GM18517 (cell line): ENCODE data around the gene CTNNA3.

ENCODE experiments used
- ATAC-seq: cut with Tn5 transposase; IDR thresholded peaks from one replicate; pipeline ENCODE4 v1.9.1; 2021; ENCODE audit warnings: mild to moderate bottlenecking, moderate library complexity; ENCODE audit not compliant: unreplicated experiment

The CTNNA3 gene

GRCh38 chr10:66714741-66715140, 981.3 kb downstream of the CTNNA3 start:
- ATAC-seq: no peak

GRCh38 chr10:66713387-66713786, 982.6 kb downstream of the CTNNA3 start:
- ATAC-seq: no peak

GRCh38 chr10:66698069-66698468, 997.9 kb downstream of the CTNNA3 start:
- no peak for ATAC-seq

DNA sequence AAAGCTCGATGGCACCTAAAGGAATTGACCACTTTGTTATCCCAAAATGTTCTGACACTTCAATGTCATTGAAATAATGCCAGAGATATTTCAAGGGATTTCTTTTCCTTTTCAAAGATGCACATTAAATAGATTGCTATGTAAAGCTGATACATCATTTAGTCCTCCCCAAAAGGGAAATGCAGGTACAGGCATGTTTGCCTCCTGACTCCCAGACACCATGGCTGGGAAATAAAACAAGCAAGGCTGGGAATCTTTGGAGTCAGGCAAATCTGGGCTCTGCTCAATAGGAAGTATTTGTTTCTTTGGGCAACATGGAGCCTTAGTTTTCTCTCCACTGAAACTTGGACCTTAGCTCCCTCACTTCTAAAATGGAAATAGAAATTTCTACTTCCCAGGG, 1000.9 kb downstream of the CTNNA3 start:
- ATAC-seq: no peak

DNA sequence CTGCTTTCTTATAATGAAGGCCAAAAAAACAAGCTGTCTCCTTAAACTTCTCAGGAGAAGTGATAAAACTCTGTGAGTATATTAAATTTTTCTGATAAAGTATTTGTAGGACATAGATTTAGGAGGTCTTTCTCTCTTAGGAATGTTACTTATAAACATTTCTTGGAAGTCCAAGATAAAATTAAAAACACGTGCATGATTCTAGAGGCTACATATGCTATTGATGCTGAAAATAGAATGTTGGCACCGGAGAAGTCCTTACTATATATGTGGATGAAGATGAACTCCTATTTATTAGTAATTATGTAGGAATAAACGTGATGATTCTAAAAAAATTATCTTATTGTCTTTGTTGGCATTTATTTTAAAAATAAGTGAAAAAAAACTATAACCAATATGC, 1011.4 kb downstream of the CTNNA3 start:
- no peak for ATAC-seq

- ATAC-seq: no peak
Measured at GRCh38 chr10:66680886-66681285, 1015.1 kb downstream of the CTNNA3 start.

DNA sequence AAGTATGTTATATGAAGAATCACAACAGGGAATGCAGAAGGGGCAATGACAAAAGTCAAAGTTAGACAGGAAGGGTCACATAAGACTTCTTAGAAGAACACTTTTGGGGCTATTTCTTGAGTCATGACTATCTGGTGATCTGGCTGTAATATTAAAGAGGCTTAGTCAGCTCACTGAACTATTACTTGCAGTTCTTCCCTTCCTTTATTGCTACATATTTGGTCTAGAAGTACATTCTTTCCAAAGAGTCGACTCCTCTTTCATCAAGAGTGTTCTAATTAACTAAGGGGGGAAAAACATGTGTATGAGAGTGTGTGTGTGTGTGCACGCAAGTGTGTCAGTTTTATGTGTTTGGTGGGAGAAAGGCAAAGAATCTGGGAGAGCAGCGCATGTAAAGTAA, 1017.5 kb downstream of the CTNNA3 start:
- ATAC-seq: no peak

DNA sequence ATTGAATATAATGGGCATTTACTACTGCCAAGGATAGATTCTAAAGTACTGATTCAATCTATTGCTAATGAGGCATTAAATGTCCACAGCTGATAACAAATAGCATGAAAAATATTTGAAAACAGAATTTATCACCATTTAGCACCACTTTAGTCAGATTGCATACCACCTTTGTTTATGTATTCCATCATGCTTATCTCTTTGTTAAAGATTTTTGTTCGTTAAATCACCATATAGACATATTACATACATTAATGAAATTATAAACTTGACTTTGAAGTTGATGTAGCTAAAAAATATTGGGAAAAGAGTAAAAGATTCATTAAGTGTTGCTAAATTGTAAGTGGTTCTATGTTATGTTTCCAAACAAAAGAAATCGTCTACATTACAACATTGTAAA, 1022.9 kb downstream of the CTNNA3 start:
- ATAC-seq: no peak

- ATAC-seq: no peak
Measured at GRCh38 chr10:66671562-66671961, 1024.4 kb downstream of the CTNNA3 start.

DNA sequence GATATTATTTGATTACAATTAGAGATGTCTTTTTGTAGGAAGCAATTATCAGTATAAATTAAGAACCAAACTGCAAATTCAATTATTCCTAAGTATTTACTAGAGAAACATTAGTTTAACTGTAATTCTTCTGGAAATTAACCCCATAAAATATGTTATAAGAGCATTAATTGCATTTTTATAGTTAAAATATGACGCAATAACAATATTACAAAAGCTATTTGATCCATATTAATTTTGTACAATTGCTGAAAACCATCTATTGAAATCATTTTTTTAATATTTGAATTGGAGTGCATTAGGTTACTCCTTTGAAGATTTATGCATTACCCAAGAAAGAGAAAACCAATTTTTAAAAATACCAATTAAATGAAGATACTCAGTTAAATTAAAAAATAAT, 1024.9 kb downstream of the CTNNA3 start:
- no peak for ATAC-seq

GRCh38 chr10:66656499-66656898, 1039.5 kb downstream of the CTNNA3 start:
- no peak for ATAC-seq

DNA sequence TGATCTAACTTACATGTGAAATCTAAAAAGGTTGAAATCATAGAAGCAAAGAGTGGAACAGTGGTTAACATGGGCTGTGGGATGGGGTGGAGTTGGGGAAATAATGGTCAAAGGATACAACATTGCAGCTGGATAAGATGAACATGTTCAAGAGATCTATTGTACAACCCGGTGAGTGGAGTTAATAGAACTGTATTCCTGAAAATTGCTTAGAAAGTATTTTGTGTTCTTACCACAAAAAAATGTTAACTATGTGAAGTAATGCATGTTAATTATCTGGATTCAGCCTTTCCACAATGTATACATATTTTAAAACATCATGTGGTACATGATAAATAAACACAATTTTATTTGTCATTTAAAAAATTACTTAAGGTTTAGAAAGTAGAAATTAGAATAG, 1041.1 kb downstream of the CTNNA3 start:
- no peak for ATAC-seq

DNA sequence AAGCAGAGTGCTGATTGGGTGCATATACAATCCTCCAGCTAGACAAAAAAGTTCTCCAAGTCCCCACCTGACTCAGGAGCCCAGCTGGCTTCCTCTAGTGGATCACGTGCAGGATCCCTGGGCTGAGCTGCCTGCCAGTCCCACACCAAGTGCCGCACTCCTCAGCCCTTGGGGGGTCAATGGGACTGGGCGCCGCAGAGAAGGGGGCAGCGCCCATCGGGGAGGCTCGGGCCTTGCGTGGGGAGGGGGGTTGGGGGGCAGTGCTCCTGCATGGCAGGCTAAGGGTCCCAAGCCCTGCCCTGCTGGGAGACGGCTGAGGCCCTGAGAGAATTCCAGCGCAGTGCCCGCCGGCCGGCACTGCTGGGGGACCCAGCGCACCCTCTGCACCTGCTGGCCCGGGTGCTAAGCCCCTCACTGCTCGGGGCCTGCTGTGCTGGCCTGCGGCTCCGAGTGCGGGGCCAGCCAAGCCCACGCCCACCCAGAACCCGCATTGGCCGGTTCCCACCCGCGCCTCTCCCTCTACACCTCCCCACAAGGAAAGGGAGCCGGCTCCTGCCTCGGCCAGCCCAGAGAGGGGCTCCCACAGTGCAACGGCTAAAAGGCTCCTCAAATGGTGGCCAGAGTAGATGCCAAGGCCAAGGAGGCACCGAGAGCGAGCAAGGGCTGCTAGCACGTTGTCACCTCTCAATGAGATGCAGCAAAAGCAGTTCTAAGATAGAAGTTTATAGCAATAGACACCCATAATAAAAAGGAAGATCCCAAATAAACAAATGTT, 1044.5 kb downstream of the CTNNA3 start:
- ATAC-seq: no peak

- ATAC-seq: no peak
Measured at GRCh38 chr10:66649626-66650025, 1046.4 kb downstream of the CTNNA3 start.

DNA sequence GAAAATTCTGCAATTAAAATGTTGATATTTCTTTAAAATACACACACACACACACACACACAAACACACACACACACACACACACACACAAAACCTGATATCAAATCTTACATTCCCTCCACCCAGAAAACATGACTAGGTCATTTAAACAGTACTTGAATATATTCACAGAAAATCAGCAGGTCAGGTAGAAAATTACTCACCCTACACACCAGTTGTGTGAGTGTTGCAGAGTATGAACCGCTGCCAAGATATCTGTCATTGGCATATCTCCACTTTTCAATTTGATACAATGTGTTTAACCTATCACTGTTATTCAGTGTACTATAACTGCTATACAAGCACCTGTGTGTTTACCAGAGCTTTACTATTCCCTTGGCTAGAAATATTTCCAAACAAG, 1053.8 kb downstream of the CTNNA3 start:
- ATAC-seq: no peak

- ATAC-seq: no peak
Measured at GRCh38 chr10:66639371-66639770, 1056.6 kb downstream of the CTNNA3 start.

DNA sequence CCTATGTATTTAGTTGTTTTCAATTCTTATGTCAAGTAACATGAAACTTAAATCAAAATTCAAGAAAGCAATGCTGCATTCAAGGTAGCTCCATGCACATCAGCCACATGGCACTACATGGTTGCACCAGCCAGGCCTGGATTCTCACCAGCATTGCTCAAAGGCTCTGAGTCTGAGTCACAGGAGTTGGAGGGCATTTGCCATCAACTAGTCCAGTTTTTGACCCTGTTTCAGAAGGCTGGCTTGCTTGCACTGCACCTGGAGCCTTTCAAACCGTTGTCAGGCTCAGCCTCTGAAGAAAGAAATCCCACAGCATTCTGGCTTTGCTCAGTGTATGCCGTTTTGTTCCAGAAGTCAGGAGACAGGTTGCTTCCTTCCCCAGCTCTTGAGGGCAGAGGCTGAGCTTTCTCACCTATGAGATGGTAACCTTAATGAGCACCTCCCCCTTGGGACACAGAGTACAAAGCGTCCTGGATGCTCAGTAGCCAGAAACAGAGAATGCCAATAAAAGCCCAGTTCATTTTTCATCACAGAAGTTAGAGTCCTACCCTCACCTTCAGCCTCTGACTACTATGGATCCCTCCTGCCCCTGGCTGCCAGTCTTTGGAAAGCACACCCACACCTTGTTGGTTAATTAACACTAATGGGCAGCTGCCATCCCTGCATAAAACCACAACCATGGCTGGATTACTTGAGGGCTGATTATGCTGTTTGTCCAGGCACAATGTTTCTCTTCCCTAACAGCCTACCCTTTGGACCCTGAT, 1058.5 kb downstream of the CTNNA3 start:
- ATAC-seq: no peak

DNA sequence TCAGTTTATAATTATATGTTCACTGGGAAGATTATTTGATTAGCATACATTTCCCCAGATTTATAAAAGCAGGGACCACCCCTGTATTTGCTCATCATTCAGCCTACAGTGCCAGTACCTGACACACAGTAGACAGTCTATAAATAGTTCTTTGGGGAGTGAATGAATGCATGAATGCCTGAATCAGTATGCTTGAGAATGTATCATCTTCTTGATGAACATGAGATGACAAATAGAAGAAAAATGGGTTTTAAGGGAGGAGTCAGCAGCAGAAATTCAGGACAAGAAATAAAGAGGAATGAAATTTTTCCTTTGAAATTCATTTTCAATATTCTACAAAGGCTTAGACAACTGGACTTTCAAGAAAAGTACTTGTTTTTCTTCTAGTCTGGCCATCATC, 1066.0 kb downstream of the CTNNA3 start:
- ATAC-seq: no peak

DNA sequence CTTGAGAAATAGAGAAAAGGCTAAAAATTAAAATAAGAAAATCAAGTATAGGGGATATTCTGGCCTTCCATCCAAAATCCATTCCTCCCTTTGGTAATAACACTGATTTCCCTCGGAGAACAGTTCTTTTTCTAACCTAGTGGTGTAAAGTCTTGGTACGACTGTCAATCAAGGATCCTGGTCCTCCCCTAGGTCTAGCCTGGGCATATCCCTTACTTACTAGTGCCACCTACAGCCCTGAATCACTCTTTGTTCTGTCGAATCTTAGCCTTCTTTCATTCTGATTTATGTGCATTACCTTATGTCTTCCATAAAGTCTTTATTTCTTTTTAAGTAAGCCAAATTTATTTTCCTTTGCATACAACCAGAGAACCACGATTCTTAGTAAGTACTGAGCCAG, 1068.8 kb downstream of the CTNNA3 start:
- ATAC-seq: no peak

DNA sequence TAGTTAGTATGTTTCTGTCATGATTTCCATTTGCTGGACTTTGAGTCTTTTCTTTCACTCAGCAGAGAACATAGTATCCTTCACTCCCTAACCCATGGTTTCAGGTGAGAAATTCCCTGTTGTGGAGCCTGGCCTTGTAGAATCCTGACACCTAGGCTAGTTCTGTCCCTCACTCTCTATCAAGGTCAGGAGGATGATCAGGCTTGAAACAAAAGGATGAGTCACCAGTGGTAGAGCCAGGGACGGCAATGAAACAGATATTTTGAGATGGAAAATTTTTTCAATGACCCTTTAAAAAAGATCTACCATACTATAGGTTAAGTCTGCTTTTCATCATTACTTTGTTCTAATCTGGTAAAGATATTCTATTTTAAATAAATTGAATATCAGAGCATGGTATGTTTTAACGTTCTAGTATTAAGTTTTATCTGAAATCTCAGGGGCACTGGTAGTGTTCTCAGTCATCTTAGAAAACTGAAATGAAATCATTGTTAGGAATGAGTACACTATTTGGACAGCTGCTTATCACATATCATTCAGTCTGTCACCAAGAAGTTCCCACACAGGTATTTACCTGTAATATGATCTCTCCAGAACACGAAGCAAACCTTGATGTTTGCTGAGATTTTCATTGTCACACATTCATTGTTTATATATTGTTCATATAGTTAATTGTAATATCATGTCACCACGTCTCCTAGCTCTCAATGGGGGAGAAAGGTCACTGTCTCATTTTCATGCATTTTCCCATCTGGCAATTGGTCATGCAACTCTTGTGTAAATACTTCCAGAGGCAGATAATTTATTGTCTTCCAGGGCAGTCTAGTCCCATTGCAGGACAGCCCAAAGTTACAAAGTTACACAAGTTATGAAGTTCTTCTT, 1070.0 kb downstream of the CTNNA3 start:
- no peak for ATAC-seq

DNA sequence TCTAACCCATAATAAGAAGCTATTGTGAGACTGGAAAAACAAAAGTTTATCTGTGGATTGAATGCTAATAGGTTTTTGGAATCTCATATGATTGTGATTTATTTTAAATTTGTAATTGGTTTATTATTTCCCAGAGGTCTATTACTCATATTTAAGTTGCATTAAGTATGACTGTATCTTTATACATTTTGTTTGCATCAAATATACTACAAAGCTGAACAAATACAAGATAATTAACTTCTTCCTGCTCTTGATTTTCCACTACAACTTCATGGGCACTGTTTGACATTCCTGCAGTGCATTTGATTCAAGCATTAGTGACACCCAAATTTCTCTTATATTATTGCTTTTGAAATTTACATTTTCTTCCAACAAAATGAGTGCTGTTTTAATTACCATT, 1073.9 kb downstream of the CTNNA3 start:
- no peak for ATAC-seq
